ENCODE data around the gene PPP2R2D.

DNA sequence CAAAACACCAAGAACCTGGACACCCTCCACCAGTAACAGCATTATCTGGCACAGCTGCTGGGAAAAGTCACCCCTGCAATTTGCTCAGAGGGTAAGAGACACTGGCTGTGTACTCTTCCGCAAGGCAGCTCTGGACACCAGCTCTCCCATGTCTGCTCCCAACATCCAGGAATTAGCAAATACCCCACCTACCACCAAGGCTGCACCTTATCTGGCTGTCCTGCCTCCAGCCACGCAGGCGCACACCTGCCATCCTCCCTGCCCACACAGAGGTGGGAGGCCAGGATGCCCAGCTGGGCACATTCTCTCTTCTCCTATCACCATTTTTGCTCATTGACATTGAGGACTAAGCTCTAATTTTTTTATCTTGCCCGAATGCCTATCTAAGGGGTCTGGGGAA lies 101.2 kb downstream of the PPP2R2D start:
- TF ChIP-seq, protein P1, sequence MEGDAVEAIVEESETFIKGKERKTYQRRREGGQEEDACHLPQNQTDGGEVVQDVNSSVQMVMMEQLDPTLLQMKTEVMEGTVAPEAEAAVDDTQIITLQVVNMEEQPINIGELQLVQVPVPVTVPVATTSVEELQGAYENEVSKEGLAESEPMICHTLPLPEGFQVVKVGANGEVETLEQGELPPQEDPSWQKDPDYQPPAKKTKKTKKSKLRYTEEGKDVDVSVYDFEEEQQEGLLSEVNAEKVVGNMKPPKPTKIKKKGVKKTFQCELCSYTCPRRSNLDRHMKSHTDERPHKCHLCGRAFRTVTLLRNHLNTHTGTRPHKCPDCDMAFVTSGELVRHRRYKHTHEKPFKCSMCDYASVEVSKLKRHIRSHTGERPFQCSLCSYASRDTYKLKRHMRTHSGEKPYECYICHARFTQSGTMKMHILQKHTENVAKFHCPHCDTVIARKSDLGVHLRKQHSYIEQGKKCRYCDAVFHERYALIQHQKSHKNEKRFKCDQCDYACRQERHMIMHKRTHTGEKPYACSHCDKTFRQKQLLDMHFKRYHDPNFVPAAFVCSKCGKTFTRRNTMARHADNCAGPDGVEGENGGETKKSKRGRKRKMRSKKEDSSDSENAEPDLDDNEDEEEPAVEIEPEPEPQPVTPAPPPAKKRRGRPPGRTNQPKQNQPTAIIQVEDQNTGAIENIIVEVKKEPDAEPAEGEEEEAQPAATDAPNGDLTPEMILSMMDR (IDR thresholded peaks at IDR 0.05), result no peak
- TF ChIP-seq EP300 (IDR thresholded peaks at IDR 0.05), result no peak
- TF ChIP-seq POLR2A (IDR thresholded peaks at IDR 0.05), result no peak
